HG03280 (cell line): ENCODE data around the gene LTBP2.

Experiments used
- ATAC-seq: cut with Tn5 transposase; IDR thresholded peaks from one replicate; pipeline ENCODE4 v1.9.1; 2021; ENCODE audit warnings: mild to moderate bottlenecking, moderate library complexity; ENCODE audit not compliant: unreplicated experiment

The LTBP2 gene

GRCh38 chr14:74611650-74612349 lies at the start of gene LTBP2:
LTBP2 (minus strand) TSS chr14:74612237; CDS start chr14:74611944, 293 bp downstream.
- ATAC-seq: no peak

DNA sequence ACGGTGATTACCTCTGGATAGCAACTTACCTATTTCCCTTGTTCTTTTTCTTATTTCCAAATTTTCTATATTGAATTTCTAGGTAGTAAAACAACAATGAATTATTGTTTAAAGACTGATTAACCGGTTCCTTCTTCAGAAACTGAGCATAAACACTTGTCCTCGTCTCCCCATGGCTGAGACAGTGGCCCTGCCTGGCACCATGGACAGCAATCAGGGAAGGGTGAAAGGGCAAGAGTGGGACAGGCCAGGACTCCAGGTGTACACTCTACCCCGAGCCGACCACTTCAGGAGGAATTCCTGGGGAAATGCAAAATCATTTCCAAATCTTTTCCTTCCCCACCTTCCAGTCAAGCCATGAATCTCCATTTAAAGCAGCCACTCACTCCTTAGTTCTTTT lies 48.8 kb upstream of the LTBP2 start:
- ATAC-seq: no peak

GRCh38 chr14:74660167-74660566 lies 48.1 kb upstream of the LTBP2 start:
- no peak for ATAC-seq

DNA sequence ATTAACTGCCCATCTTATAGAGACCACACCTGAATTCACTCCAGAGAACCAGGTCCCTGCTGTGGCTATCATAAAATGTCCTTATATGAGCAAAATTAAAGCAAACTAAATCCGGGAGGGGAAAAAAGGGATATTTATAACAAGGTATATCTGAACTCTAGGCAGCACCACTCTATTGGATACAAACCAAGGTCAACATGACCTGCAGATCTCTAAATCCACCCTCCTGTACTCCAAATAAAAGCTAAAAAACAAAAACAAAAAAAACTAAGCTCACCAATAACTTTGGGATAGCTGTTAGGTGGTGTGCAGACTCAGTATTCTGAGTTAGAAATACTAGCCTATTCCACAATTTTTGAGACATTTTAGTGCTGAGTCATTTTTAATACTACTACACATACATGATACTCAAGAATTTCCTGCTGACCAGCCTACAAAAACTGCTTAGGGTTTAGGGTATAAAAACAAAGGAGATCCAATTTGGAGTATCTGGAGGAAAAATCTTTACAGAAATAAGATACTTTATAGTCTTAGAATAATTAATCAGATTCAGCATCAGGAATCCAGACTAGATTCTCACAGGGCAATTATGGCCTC lies 46.6 kb upstream of the LTBP2 start:
- no peak for ATAC-seq

DNA sequence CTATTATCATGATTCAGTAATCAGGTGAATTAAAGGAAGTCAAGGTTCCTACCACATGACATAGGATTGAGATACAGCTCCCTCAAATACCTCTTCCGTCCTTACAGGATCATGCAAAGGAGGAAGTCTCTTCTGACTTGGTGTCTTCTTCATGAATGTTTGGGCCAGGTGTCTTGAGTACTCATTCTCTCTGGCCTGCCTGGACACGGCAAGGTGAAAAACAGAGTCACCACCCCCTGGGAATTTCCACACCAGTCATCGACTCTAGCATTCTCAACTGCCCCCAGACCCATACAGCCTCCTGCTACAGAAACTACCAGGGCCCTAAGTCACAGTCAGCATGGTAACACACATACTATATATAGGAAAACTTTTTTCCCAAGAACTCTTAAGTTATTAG lies 44.9 kb upstream of the LTBP2 start:
- ATAC-seq: no peak

- no peak for ATAC-seq
Observed at GRCh38 chr14:74655599-74656395, 43.8 kb upstream of the LTBP2 start.

DNA sequence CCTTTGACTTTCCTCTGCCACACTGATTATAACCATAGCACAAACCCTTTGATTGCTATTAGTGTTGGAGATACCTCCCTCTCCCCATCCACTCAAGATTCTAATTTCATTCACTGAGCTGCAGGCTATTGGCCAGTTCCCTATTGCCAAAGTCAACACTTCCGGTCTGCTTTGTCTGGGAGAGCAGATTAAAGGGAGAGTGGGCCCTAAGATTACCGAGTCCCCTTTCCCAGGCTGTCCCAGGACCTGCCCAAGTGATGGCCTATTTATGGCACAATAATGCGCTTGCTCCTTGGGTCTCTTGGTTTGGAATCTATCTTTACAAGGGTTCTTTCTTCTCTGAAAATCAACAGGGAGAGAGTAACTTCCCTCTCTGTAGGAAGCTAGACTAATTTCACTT lies 42.9 kb upstream of the LTBP2 start:
- no peak for ATAC-seq

DNA sequence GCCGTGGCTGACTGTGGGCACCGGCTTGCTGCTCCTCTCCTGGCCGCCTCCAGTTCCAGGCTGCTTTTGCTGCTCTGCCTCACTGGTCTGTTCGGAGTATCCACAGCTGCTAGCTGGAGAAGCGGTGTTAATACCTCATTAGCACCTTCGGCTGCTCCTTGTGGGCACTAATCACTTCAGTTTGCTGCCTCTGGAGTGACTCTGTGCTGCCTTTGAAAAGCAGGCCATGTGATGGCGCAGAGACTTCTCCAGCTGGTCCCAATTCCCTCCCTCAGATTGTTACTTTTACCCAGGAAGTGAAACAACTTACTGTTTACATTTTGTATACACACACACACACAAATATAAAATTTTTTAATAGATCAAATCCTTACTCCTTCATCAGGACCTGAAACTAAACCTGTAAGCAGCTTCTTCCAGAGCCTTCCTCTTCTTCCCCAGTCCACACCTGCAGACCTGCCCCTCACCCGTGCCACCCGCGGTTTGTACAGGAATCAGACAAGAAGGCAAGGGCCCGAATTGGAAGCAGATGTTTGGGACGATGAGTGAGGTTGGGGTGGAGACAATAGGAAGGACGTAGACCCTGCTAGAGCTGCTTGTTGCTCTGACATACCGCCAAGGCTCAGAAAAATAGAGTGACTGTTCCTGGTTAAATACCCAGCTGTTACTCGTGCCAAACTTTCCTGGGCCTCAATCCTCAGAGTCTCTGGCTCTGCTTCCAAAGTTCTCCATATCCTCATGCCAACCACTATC lies 41.5 kb upstream of the LTBP2 start:
- no peak for ATAC-seq

DNA sequence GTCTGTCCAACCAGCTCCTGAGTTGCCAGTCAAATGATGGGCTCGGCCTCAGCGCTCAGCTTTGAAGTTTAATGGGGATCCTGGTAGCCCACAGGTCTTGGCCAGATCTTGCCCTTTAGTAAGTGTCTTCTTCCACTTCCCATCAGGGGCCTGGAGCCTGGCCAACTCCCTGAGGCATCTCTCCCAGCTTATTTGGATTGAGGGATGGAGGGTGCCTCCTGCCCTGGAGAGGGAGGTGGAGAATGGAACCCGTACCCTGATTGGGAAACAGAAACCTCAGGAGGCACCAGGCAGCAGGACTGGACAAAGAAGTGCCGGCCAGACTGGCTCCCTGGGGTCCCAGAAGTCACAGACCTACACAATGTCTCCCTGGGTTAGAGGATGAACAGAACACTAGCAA lies 40.5 kb upstream of the LTBP2 start:
- ATAC-seq: no peak

GRCh38 chr14:74650927-74651686 lies 39.1 kb upstream of the LTBP2 start:
- ATAC-seq: no peak

GRCh38 chr14:74649673-74650072 lies 37.6 kb upstream of the LTBP2 start:
- ATAC-seq: no peak

GRCh38 chr14:74649167-74649566 lies 37.1 kb upstream of the LTBP2 start:
- ATAC-seq: no peak

DNA sequence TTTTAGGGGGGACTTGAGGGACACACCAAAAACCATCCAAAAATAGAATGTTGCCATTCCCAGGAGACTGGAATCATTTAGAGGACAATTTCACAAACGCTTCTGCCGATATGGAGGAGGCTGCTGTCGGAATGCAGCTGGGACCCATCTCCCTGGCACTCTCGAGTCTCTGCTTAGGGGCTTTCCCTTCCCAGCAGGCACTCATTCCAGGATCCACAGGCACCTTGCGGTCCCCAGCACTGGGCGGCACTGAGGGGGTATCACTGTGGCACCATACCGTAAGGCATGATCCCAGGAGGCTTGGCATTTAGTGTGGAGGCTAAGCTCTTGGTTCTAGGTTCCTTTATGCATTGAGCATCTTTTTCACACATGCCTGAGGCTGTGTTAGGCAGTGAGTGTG lies 36.6 kb upstream of the LTBP2 start:
- ATAC-seq: no peak

- no peak for ATAC-seq
Observed at GRCh38 chr14:74647678-74648461, 35.8 kb upstream of the LTBP2 start.

- ATAC-seq: no peak
Observed at GRCh38 chr14:74647061-74647677, 35.1 kb upstream of the LTBP2 start.

DNA sequence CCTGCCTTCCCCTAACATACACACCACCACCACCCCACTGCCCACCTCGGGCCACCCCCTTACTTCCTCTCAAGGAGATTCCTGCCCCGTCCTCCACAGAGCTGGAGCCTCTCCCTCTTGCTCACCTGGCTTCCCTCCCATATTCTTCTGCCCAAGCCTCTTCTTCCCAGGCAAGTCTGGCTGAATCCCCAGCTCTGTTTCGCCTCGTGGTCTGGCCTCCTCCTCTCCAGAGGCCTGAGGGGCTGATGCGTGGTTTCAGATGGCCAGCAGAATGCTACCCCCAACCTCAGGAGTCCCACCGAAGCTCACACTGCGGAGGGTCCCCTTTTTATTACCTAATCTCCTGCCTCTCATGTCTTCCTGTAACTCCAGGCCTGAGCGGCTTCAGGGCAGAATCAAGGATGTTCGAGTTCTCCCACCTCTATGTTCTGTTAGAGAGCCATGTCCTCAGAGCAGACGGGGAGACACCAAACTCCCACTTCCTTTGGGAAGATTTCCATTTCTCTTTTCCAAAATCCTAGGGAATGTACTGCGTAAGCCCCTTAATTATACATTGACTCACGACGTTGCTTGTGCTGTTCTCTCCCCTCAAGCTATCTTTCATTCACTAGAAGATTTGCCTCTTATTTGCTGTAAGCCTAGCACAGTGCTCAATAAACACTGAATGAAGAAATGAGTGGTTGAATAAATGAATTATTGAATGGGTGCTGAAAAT lies 33.9 kb upstream of the LTBP2 start:
- no peak for ATAC-seq

GRCh38 chr14:74645244-74645643 lies 33.2 kb upstream of the LTBP2 start:
- ATAC-seq: no peak

GRCh38 chr14:74641601-74642391 lies 29.8 kb upstream of the LTBP2 start:
- ATAC-seq: no peak
